Esophagus muscularis mucosa (tissue), 4 donors: ENCODE data around the gene MRPS7. TPM values are rescaled to one million over a fixed set of nuclear protein-coding genes. Genes with fewer than 3 reads are reported as not detected.

Source experiments
- DNase-seq: peaks from one replicate; pipeline ENCODE4 v3.0.0-alpha.2; 2017; ENCODE audit errors: extremely low spot score
- H3K27ac ChIP-seq, 4 donors: fragments of 200-600 bp; sonication (generic); replicated peaks in 1 of 4; 1 replicate in 3 of 4; 2 replicates in 1 of 4; pipeline ENCODE4 v1.5.1; 2016 to 2019; ENCODE audit warnings: mild to moderate bottlenecking in 1 of 4
- H3K27me3 ChIP-seq, 4 donors: fragments of 200-600 bp; sonication (generic); one replicate each; pipeline versions ENCODE4 v1.5.1 to v1.6.0; 2016 to 2019
- H3K36me3 ChIP-seq, 4 donors: fragments of 200-600 bp; sonication (generic); one replicate each; pipeline ENCODE4 v1.5.1; 2016 to 2019
- H3K4me1 ChIP-seq, 4 donors: fragments of 200-600 bp; sonication (generic); one replicate each; pipeline ENCODE4 v1.5.1; 2016 to 2019
- H3K4me3 ChIP-seq, 4 donors: fragments of 200-600 bp; sonication (generic); 1 replicate in 2 of 4; 2 replicates in 2 of 4; pipeline ENCODE4 v1.5.1; 2016 to 2019; ENCODE audit warnings: mild to moderate bottlenecking in 4 of 4, moderate library complexity in 1 of 4
- H3K9me3 ChIP-seq, 4 donors: fragments of 200-600 bp; sonication (generic); 1 replicate in 3 of 4; 2 replicates in 1 of 4; pipeline ENCODE4 v1.5.1; 2016 to 2019
- EP300 ChIP-seq: sonication (generic); formaldehyde crosslinking; IDR thresholded peaks from one replicate; pipeline ENCODE4 v1.6.1; 2017; ENCODE audit warnings: antibody characterized with exemption
- POLR2A ChIP-seq: fragments of 450-650 bp; IDR thresholded peaks from one replicate; pipeline ENCODE4 v1.6.1; 2017; ENCODE audit warnings: antibody characterized with exemption, moderate library complexity, mild to moderate bottlenecking, low read depth
- POLR2AphosphoS5 ChIP-seq, 2 donors: sonication (generic); formaldehyde crosslinking; IDR thresholded peaks; one replicate each; pipeline ENCODE4 v1.6.1; 2017; ENCODE audit warnings: antibody characterized with exemption in 2 of 2
- WGBS: methylation state at CpG from one replicate; pipeline ENCODE4 v1.1.5; 2018; 5-methylcytosine and 5-hydroxymethylcytosine counted together
- intact Hi-C: fragments of 100-400 bp; cut with DNase I; formaldehyde crosslinking; loops from one replicate; pipeline ENCODE4 v1.15.1; 2023
- total RNA-seq, 4 donors: library from RNA; depleted of rRNA; stranded (reverse); fragments of >200 nt; gene quantifications; one replicate each; pipeline versions ENCODE4 v1.1.0 to v1.2.1, GENCODE V29; 2016
- TF ChIP-seq, protein P1 (sequence below), 3 experiments: fragments of 200-600 bp in 2 of 3; fragments of 450-650 bp in 1 of 3; sonication (generic) in 2 of 3; IDR thresholded peaks; one replicate each; pipeline ENCODE4 v1.5.1; 2017 to 2019; ENCODE audit warnings: antibody characterized with exemption in 3 of 3, mild to moderate bottlenecking in 2 of 3, moderate library complexity in 1 of 3

The MRPS7 gene
- total RNA-seq, 4 donors from 2014 or later = 37.8 to 40.6 (median 39.1) TPM

DNA sequence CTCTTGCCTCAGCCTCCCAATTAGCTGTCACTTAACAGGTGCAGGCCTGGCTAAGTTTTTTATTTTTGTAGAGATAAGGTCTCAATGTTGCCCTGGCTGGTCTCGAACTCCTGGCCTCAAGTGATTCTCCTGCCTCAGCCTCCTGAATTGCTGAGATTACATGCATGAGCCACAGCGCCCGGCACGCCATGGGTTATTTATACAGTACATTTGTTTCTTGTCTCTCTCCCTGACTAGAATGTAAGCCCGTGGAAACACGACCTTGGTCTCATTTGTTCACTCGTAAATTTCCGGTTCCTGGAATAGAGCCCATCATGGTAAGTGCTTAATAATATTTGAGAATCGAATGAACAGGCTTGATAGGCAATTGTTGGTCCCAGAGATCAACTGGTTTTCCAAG, 25.5 kb downstream of the MRPS7 start:
- Histone ChIP-seq H3K9me3 (no peaks in the 10 kb centered on the region), H3K4me1 (peaks cover 9 to 17% (median 14%) of the 10 kb centered on the region in 4 donors), H3K27me3 (no peaks in the 10 kb centered on the region), H3K4me3 (no peak overlapping the region), H3K27ac (no peak overlapping the region), H3K36me3 (peaks cover 5 to 38% (median 22%) of the 10 kb centered on the region in 4 donors)
- no peak for DNase-seq
- WGBS = 78% methylated on average over 9 of the region's 9 CpGs
- intact Hi-C loops = loop anchor here (10.0 kb wide), 1 partner anchor 228 kb away; the partner anchor contains the start of genes CASKIN2 and TSEN54
- no peak for TF ChIP-seq EP300
- TF ChIP-seq, protein P1, sequence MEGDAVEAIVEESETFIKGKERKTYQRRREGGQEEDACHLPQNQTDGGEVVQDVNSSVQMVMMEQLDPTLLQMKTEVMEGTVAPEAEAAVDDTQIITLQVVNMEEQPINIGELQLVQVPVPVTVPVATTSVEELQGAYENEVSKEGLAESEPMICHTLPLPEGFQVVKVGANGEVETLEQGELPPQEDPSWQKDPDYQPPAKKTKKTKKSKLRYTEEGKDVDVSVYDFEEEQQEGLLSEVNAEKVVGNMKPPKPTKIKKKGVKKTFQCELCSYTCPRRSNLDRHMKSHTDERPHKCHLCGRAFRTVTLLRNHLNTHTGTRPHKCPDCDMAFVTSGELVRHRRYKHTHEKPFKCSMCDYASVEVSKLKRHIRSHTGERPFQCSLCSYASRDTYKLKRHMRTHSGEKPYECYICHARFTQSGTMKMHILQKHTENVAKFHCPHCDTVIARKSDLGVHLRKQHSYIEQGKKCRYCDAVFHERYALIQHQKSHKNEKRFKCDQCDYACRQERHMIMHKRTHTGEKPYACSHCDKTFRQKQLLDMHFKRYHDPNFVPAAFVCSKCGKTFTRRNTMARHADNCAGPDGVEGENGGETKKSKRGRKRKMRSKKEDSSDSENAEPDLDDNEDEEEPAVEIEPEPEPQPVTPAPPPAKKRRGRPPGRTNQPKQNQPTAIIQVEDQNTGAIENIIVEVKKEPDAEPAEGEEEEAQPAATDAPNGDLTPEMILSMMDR (IDR thresholded peaks at IDR 0.05) = no peak
- no peak for TF ChIP-seq POLR2AphosphoS5 (IDR thresholded peaks at IDR 0.05)

DNA sequence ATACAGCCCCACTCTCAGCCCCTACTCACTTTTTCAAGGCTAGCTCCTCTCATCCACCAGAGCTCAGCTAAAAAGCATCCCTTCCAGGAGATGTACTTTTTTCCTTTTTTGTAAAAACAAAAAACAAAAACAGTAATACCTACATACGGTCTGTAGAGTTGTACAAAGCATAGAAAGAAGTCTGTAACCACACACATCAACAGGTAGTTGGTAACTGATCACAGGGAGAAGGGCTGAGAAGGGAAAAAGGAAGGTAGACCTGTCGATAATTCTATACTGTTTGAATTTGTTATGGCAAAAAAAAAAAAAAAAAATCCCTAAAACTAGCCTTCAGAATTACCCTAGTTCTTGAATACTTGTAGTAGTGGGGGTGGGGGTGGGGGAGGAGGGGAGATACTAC, 26.7 kb downstream of the MRPS7 start:
- no peak for DNase-seq
- no peak for TF ChIP-seq POLR2A
- TF ChIP-seq EP300 = no peak
- TF ChIP-seq, protein P1 (IDR thresholded peaks at IDR 0.05) = no peak
- no peak for TF ChIP-seq POLR2AphosphoS5 (IDR thresholded peaks at IDR 0.05)
- H3K4me1 ChIP-seq = peaks cover 9 to 17% (median 14%) of the 10 kb centered on the region in 4 donors
- peak overlapping the region; percentile 64 to 88 (median 74) for H3K4me3 ChIP-seq
- H3K36me3 ChIP-seq = peaks cover 3 to 27% (median 16%) of the 10 kb centered on the region in 4 donors
- 45% methylated on average over 2 of the region's 2 CpGs for WGBS
- H3K9me3 ChIP-seq = no peaks in the 10 kb centered on the region
- intact Hi-C loops = loop anchor here (10.0 kb wide), 1 partner anchor 226 kb away; the partner anchor contains the start of genes CASKIN2 and TSEN54
- H3K27me3 ChIP-seq = no peaks in the 10 kb centered on the region
- peak overlapping the region; percentile 85 to 96 (median 89) for H3K27ac ChIP-seq

DNA sequence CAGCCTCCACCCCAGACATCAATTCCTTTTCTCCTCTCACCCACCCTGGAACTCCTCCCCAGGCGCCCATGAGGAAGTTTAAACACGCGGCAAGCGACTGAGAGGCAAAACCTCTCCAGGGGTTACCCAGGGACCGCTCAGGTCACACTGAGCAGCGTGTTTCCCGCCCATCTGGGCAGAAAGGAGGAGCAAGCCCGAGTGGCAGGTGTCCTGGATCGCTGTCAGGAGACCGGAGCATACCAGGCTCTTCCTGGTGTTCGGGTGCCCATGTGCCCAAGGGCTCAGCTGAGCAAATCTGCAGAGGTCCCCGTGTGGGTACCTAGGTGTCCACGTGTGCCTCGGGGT, 27.1 kb downstream of the MRPS7 start:
- H3K4me1 ChIP-seq = peaks cover 9 to 17% (median 14%) of the 10 kb centered on the region in 4 donors
- H3K36me3 ChIP-seq = peaks cover 3 to 23% (median 15%) of the 10 kb centered on the region in 4 donors
- intact Hi-C loops = loop anchor here (10.0 kb wide), 1 partner anchor 226 kb away; the partner anchor contains the start of genes CASKIN2 and TSEN54
- WGBS = 1% methylated on average over 10 of the region's 14 CpGs
- H3K4me3 ChIP-seq = peak overlapping the region; percentile 64 to 88 (median 74)
- H3K9me3 ChIP-seq = no peaks in the 10 kb centered on the region
- peak overlapping the region; percentile 85 to 96 (median 89) for H3K27ac ChIP-seq
- TF ChIP-seq, protein P1 (IDR thresholded peaks at IDR 0.05) = no peak
- TF ChIP-seq EP300 (no peak), POLR2A (no peak), POLR2AphosphoS5 (IDR thresholded peaks at IDR 0.05) (no peak)
- no peak for DNase-seq
- no peaks in the 10 kb centered on the region for H3K27me3 ChIP-seq

DNA sequence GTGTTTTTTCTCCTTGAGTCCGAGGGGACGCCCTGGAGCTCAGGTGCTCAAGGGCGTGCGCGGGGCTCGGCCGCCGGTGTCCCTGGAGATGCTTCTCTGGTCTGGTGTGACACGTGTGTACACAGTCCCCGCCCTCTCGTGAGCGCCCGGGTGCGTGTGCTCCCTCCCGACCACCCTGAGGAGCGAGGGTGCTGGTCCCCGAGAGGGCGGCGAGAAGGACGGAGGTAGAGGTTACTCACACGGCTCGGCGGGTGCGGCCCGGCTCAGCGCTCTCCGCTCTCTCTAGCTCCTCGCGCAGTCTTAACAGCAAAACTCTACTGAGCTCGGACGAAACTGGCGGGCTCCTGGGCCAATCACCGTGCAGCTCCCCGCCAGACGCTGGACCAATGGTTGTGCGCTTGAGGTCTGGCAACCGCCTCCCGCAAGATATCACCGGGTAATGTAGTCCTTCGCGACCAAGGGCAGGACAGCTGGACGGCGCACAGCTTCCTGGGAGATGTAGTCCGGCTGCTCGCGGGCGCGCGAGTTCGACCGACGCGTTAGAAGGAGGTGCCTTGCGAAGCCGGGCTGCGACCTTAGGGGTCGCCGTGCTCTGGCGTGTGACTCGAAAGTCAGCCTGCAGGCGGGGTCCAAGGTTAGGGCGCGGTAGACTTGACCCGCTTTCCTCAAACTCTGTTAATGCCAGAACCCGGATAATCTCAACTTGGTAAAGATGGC, 27.6 kb downstream of the MRPS7 start, which contains the start of gene SLC25A19:
Gene SLC25A19, minus strand, starts transcription at position 319 of the 717 bp plus-strand sequence. CDS start 2,669 bp downstream, outside the sequence.
- peak; percentile 55 for TF ChIP-seq POLR2A
- TF ChIP-seq, protein P1 (IDR thresholded peaks at IDR 0.05) = peak in 1 of 3 experiments; percentile 15
- no peak for TF ChIP-seq EP300
- peak; percentile 96 to 97 for TF ChIP-seq POLR2AphosphoS5 (IDR thresholded peaks at IDR 0.05)
- Histone ChIP-seq H3K27ac (peak within 1 kb of the TSS; percentile 85 to 96 (median 89)), H3K27me3 (no peaks in the 10 kb centered on the region), H3K36me3 (peaks cover 3 to 19% (median 14%) of the 10 kb centered on the region in 4 donors), H3K9me3 (no peaks in the 10 kb centered on the region), H3K4me1 (peaks cover 9 to 17% (median 14%) of the 10 kb centered on the region in 4 donors), H3K4me3 (peak within 1 kb of the TSS; percentile 64 to 88 (median 74))
- intact Hi-C loops = loop anchor here (10.0 kb wide), 1 partner anchor 226 kb away; the partner anchor contains the start of genes CASKIN2 and TSEN54
- 0% methylated on average over 26 of the region's 65 CpGs for WGBS
- DNase-seq = peak; percentile 99
